Bronchial epithelial cell (primary cell): ENCODE measurements around the gene POLR3GL. TPM values are rescaled to one million over a fixed set of nuclear protein-coding genes. Genes with fewer than 3 reads are reported as not detected.

Source experiments
- DNase-seq: peaks from one replicate; pipeline ENCODE4 v3.0.0-alpha.2; 2010; ENCODE audit warnings: low read depth
- FAIRE-seq: peaks from 2 replicates; lab custom pipeline; 2011; peaks lifted over from hg19 to GRCh38; lab: Jason Lieb, UNC
- H3K27me3 ChIP-seq: 2 replicates; pipeline ENCODE4 v1.5.1; 2011; ENCODE audit warnings: low read length; ENCODE audit not compliant: control insufficient read depth, insufficient read depth
- H3K36me3 ChIP-seq: 2 replicates; pipeline ENCODE4 v1.5.1; 2011; ENCODE audit warnings: low read length; ENCODE audit not compliant: control insufficient read depth, insufficient read depth
- H3K4me3 ChIP-seq: 2 replicates; pipeline ENCODE4 v1.5.1; 2011; ENCODE audit warnings: mild to moderate bottlenecking, low read depth, low read length, control low read depth
- CTCF ChIP-seq: IDR thresholded peaks from 2 replicates; pipeline ENCODE4 v1.5.1; 2011; ENCODE audit warnings: mild to moderate bottlenecking, moderate library complexity, low read length, control low read depth, inconsistent platforms; ENCODE audit not compliant: insufficient read depth, severe bottlenecking
- total RNA-seq: library from RNA; depleted of rRNA; stranded (reverse); fragments of >200 nt; gene quantifications from 2 replicates; pipeline ENCODE4 v1.2.1, GENCODE V29; 2014

The POLR3GL gene
- total RNA-seq, 1 donor from 2014 or later, result 4.7 TPM

DNA sequence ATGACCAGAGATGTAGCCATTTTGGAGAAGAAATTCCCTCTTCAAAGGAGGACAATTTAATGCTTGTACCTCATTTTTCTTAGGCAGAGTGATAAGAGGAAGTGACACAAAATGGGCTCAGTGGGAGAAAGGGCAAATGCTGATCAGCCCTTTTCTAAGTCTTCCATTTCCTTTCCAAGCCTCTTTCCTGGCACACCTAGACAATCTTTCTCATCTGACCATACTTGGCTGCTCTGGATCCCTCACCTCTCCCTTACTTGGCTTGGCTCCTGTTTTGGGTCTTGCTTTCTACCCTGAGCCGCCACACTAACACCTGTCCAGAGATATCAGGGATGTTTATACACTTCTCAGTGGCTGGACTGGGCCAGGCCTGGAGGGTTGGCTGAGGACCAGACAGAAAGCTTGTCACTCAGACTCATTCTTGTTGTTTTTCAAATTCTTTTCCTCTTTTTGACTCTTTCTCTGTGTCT is 18.8 kb downstream of the POLR3GL start:
- H3K27me3 ChIP-seq, result no peaks in the 10 kb centered on the region
- FAIRE-seq, result no peak
- TF ChIP-seq CTCF, result no peak
- no peaks in the 10 kb centered on the region for H3K36me3 ChIP-seq
- DNase-seq, result no peak
- H3K4me3 ChIP-seq, result no peak overlapping the region

DNA sequence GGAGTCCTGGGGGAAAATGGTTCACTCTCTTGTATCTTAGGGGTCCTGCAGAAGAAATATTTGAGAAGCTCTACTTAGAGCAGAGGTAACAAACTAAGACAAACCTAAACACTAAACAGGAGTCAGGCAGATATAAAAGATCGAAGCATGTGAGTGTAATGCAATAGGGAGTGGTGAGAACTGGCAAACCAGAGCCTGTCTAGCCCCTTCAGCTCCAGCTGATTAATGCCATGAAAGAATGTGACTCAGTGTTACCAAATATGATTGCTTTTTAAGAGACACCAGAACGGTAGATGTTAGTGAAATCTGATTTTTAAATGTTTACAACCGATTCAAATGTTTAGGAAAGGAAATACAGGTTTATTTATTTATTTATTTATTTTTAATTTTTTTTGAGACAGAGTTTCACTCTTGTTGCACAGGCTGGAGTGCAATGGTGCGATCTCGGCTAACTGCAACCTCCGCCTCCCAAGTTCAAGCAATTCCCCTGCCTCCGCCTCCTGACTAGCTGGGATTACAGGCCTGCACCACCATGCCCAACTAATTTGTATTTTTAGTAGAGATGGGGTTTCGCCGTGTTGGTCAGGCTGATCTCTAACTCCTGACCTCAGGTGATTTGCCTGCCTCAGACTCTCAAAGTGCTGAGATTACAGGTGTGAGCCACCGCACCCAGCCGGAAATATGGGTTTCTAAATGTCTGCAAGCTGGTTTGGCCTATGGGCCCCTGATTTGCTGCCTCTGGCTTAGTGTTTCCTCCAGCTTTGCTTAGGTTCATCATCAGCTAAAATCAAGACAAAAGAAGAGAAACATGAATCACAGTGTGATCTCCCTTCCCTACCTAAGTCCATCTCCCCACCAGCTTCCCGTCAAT is 19.7 kb downstream of the POLR3GL start:
- Histone ChIP-seq H3K4me3 (no peak overlapping the region), H3K27me3 (no peaks in the 10 kb centered on the region), H3K36me3 (no peaks in the 10 kb centered on the region)
- FAIRE-seq, result no peak
- DNase-seq, result peak; percentile 58
- no peak for TF ChIP-seq CTCF

GRCh38 chr1:145985129-145985501 is 20.6 kb downstream of the POLR3GL start:
- H3K36me3 ChIP-seq, result no peaks in the 10 kb centered on the region
- TF ChIP-seq CTCF, result no peak
- DNase-seq (peak; percentile 54), FAIRE-seq (no peak)
- H3K4me3 ChIP-seq, result no peak overlapping the region
- no peaks in the 10 kb centered on the region for H3K27me3 ChIP-seq

DNA sequence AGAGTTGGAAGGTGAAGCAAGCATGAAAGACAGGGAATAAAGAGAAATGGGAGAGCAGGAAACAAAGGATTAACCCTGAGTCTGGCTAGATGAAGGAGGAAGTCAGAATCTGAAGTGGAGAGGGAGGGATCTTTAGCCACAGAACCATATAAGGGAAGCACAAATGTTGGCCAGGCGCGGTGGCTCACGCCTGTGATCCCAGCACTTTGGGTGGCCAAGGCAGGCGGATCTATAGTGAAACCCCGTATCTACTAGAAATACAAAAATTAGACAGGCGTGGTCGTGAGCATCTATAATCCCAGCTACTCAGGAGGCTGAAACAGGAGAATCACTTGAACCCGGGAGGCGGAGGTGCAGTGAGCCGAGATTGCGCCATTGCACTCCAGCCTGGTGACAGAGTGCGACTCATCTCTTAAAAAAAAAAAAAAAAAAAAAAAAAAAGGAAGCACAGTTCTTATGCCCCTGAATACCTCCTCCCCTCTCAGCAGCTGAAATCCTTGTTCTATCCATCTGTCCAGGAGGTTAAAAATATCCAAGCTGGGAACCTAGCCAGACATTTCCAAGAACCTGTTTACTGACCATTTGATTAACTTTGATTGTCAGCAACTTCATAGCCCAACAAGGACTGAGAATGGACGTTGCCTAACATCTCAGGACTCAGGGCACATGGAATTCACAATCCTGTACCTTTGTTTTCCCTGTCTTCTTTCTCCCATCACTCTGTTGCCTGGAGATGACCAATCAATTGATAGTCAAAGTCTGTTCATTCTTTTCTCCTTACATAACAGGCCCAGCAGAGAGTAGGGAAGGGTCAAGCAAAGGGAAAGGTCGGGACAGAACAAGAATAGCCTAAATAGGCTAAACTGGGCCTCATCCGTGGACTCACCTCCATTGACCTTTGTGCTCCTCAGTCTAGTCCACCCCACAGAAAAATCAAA is 21.3 kb downstream of the POLR3GL start:
- H3K36me3 ChIP-seq, result no peaks in the 10 kb centered on the region
- H3K4me3 ChIP-seq, result no peak overlapping the region
- FAIRE-seq (no peak), DNase-seq (peak; percentile 77)
- no peaks in the 10 kb centered on the region for H3K27me3 ChIP-seq
- no peak for TF ChIP-seq CTCF

DNA sequence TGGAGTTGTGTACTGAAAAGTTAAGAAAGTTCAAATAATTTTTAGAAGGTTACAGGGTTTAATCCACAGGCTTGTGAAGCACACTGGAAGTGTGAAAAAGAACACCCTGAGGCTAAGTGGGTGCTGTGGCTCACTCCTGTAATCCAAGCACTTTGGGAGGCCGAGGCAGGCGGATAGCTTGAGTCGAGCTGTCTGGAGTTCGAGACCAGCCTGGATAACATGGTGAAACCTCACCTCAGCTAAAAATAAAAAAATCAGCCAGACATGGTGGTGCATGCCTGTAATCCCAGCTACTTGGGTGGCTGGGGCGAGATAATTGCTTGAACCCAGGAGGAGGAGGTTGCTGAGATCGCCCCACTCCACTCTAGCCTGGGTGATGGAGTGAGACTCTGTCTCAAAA is 22.1 kb downstream of the POLR3GL start:
- FAIRE-seq (no peak), DNase-seq (no peak)
- H3K4me3 ChIP-seq, result no peak overlapping the region
- no peaks in the 10 kb centered on the region for H3K27me3 ChIP-seq
- no peak for TF ChIP-seq CTCF
- H3K36me3 ChIP-seq, result no peaks in the 10 kb centered on the region
